Thyroid gland (tissue), 4 donors: Measurements from ENCODE around the gene PDAP1.

Experiments
- CTCF ChIP-seq, 6 experiments: fragments of 200-600 bp in 3 of 6; fragments of 450-650 bp in 3 of 6; sonication (generic) in 3 of 6; IDR thresholded peaks; one replicate each; pipeline ENCODE4 v1.5.1; 2016 to 2019; ENCODE audit warnings: antibody characterized with exemption in 6 of 6, mild to moderate bottlenecking in 2 of 6, inconsistent platforms in 1 of 6, moderate library complexity in 1 of 6
- POLR2A ChIP-seq, 2 donors: fragments of 450-650 bp; IDR thresholded peaks; one replicate each; pipeline ENCODE4 v1.6.1; 2017; ENCODE audit warnings: antibody characterized with exemption in 2 of 2, mild to moderate bottlenecking in 2 of 2, moderate library complexity in 1 of 2

- TF ChIP-seq POLR2A (IDR thresholded peaks at IDR 0.05) (no peak), CTCF (IDR thresholded peaks at IDR 0.05) (no peak)
Measured at GRCh38 chr7:99387912-99388311, 20.5 kb downstream of the PDAP1 start.
